Type B pancreatic cell (in vitro differentiated cells): ENCODE results near the gene PITHD1. TPM values are rescaled to one million over a fixed set of nuclear protein-coding genes. Genes with fewer than 3 reads are reported as not detected.
A peak's percentile ranks its signal among the peaks of the same experiment; 100 is the strongest.
"Not testable (repeated sequence)": the region's sequence is repeated elsewhere in the genome, so short reads cannot be mapped to it uniquely, and the experiment has no call there.

Experiments used
- DNase-seq: peaks from one replicate; pipeline ENCODE4 v3.0.0; 2021; ENCODE audit warnings: mixed read lengths; ENCODE audit not compliant: unreplicated experiment; ENCODE audit errors: extremely low spot score
- H3K27ac Mint-ChIP-seq: 2 replicates; pipeline ENCODE4 v1.8.0; 2021; ENCODE audit warnings: mild to moderate bottlenecking, mixed read lengths
- H3K27me3 Mint-ChIP-seq: 2 replicates; pipeline ENCODE4 v1.8.0; 2021; ENCODE audit warnings: mixed read lengths
- H3K36me3 Mint-ChIP-seq: 2 replicates; pipeline ENCODE4 v1.8.0; 2021; ENCODE audit warnings: mixed read lengths
- H3K4me1 Mint-ChIP-seq: one replicate; pipeline ENCODE4 v1.8.0; 2021; ENCODE audit warnings: mixed read lengths; ENCODE audit not compliant: unreplicated experiment
- H3K4me3 Mint-ChIP-seq: 2 replicates; pipeline ENCODE4 v1.8.0; 2021; ENCODE audit warnings: mild to moderate bottlenecking, mixed read lengths
- H3K9me3 Mint-ChIP-seq: 2 replicates; pipeline ENCODE4 v1.8.0; 2021; ENCODE audit warnings: mixed read lengths
- CTCF ChIP-seq: fragments of 200-600 bp; sonication (generic); conservative IDR thresholded peaks from 2 replicates; pipeline ENCODE4 v1.5.0; 2021; ENCODE audit warnings: antibody characterized with exemption, mild to moderate bottlenecking
- total RNA-seq: library from RNA; stranded (reverse); gene quantifications from 2 replicates; pipeline ENCODE4 v1.2.1, GENCODE V29; 2021; ENCODE audit warnings: low replicate concordance

PITHD1 gene
- total RNA-seq, 1 donor from 2014 or later, result 71.1 TPM

DNA sequence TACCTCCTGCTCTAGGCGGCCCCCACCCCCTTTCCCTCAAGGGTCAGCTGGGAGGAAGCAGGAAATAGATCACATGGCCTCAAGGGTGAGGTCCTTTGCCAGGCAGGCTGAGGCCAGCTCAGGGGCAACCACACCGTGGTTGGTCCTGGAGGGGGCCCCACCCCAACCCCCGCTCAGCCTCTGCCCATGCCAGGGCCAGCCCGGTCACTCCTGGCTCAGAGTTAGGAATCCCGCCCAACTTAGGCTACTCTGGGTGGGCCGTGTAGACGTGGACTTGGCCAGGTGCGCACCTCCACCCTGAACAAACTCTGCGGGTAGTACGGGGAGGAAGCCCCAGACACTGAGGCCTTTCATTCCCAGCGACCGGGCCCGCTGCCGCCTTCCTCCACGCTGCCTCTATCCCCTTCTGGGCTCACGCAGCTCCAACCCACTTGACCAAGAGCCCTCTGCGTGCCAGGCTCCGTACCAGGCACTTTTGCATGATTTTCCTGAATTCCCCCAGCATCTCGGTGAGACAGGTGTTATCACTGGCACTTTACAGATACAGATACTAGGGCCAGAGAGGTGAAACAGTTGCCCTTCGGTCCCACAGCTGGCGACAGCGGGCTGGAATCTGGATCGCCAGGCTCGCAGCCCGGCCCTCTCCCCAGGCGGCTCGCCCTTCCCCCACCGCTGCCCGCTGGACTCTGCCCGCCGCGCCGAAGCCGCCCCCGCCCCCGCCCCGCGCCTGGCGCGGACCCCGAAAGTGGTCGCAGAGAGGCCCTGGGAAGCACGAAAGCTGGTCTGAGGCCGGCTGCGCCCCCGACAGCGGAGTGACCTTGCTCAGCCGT is 21.6 kb downstream of the PITHD1 start:
- peak overlapping the region; percentile 98 for H3K4me3 Mint-ChIP-seq
- H3K27me3 Mint-ChIP-seq, result no peaks in the 10 kb centered on the region
- no peak for TF ChIP-seq CTCF
- H3K36me3 Mint-ChIP-seq, result peaks cover 5% of the 10 kb centered on the region
- H3K27ac Mint-ChIP-seq, result peak overlapping the region; percentile 98
- DNase-seq, result no peak
- peaks cover 8% of the 10 kb centered on the region for H3K4me1 Mint-ChIP-seq
- H3K9me3 Mint-ChIP-seq, result no peaks in the 10 kb centered on the region

DNA sequence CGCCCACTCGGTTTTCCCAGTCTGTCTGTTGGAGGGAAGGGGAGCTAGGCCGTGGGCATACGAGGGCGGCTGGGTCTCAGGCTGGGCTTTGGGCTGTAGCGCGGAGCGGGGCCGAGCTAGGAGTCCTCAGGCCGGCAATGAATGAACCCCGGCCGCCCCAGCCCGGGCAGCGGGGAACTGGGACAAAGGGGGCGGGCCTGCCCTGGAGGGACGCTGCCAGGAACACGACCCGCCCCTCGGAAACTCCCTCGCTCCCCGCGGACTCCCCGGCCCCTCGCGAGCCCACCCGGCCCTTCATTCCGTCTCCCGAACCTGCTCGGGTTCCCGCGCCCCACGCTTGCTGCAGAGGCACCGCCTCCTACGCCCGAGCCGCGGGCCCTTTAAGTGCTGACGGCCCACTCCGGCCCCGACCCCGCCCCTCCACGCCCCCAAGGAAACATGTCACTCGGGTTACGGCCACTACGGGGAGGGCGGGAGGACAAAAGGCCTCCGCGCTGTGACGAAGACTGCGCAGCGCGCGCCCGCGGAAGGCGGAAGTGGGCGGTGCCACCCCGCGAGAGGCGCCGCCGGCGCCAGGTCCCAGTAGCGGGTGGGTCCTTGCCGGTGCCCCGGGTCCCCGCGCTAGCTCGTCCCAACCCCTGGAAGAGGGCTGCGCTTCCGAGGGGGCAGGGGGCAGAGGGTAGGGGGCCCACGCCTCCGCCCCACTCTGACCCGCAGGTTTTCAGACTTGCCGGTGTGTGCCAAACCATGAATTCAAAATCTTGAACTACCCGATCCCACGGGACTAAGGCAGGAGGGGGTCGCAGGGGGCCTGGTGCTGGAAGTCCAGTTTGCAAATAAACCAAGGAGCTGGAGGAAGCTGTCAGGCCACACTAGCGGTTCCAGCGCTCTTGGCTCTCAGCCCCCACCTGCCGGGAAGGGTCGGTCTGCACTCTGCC is 22.5 kb downstream of the PITHD1 start, which contains the start of gene GALE:
Gene GALE (minus strand): TSS at position 355 of the 938 bp plus-strand sequence. CDS start 1,747 bp downstream, outside the sequence.
- H3K4me1 Mint-ChIP-seq, result peaks cover 8% of the 10 kb centered on the region
- peak within 1 kb of the TSS; percentile 98 for H3K27ac Mint-ChIP-seq
- H3K27me3 Mint-ChIP-seq, result no peaks in the 10 kb centered on the region
- no peaks in the 10 kb centered on the region for H3K9me3 Mint-ChIP-seq
- peak within 1 kb of the TSS; percentile 98 for H3K4me3 Mint-ChIP-seq
- no peak for TF ChIP-seq CTCF
- H3K36me3 Mint-ChIP-seq, result peaks cover 9% of the 10 kb centered on the region
- DNase-seq, result peak; percentile 93

GRCh38 chr1:23801338-23801748 is 23.1 kb downstream of the PITHD1 start:
- H3K27ac Mint-ChIP-seq, result peak overlapping the region; percentile 94
- TF ChIP-seq CTCF, result no peak
- peaks cover 11% of the 10 kb centered on the region for H3K36me3 Mint-ChIP-seq
- peak overlapping the region; percentile 98 for H3K4me3 Mint-ChIP-seq
- DNase-seq, result no peak
- H3K27me3 Mint-ChIP-seq, result no peaks in the 10 kb centered on the region
- no peaks in the 10 kb centered on the region for H3K9me3 Mint-ChIP-seq
- peaks cover 8% of the 10 kb centered on the region for H3K4me1 Mint-ChIP-seq

GRCh38 chr1:23801876-23802275 is 23.7 kb downstream of the PITHD1 start:
- H3K4me1 Mint-ChIP-seq, result peaks cover 8% of the 10 kb centered on the region
- H3K4me3 Mint-ChIP-seq, result peak overlapping the region; percentile 20
- H3K27ac Mint-ChIP-seq, result peak overlapping the region; percentile 94
- no peaks in the 10 kb centered on the region for H3K9me3 Mint-ChIP-seq
- TF ChIP-seq CTCF, result no peak
- no peaks in the 10 kb centered on the region for H3K27me3 Mint-ChIP-seq
- no peak for DNase-seq
- peaks cover 14% of the 10 kb centered on the region for H3K36me3 Mint-ChIP-seq

- not testable (repeated sequence) for H3K9me3 Mint-ChIP-seq, H3K4me1 Mint-ChIP-seq, H3K27me3 Mint-ChIP-seq, DNase-seq
- Mint-ChIP-seq H3K27ac (peak overlapping the region; percentile 18), H3K36me3 (peaks cover 14% of the 10 kb centered on the region), H3K4me3 (peak overlapping the region; percentile 64)
These were observed 24.7 kb downstream of the PITHD1 start for GRCh38 chr1:23802809-23803342.
